ENCODE results near the gene TTC27. TPM values are rescaled to one million over a fixed set of nuclear protein-coding genes. Genes with fewer than 3 reads are reported as not detected.
A peak's percentile ranks its signal among the peaks of the same experiment; 100 is the strongest.

The TTC27 gene
- total and polyA plus RNA-seq, 2 experiments from 2014 or later, result 8.7 to 10.2 TPM

GRCh38 chr2:32755666-32756065 lies 127.8 kb downstream of the TTC27 start:
- H3K4me1 ChIP-seq (ENCODE audit: low read depth), result peaks cover 11% of the 10 kb centered on the region
- TF ChIP-seq CTCF (IDR thresholded peaks at IDR 0.05; ENCODE audit: low read depth, low read length), result no peak

GRCh38 chr2:32756074-32756727 lies 128.4 kb downstream of the TTC27 start:
- no peak for DNase-seq (ENCODE audit: low read depth in 1 of 2, low spot score in 1 of 2)
- no peak overlapping the region for H3K4me3 ChIP-seq
- no peak overlapping the region for H3K27ac ChIP-seq
- H3K4me1 ChIP-seq (ENCODE audit: low read depth), result peaks cover 11% of the 10 kb centered on the region
- no peaks in the 10 kb centered on the region for H3K9me3 ChIP-seq (ENCODE audit: low read depth)
- TF ChIP-seq CTCF (IDR thresholded peaks at IDR 0.05; ENCODE audit: low read depth, low read length), result no peak
- H3K27me3 ChIP-seq, result no peaks in the 10 kb centered on the region
- no peaks in the 10 kb centered on the region for H3K36me3 ChIP-seq

More at GRCh38 chr2:32755666-32756065, 127.8 kb downstream of the TTC27 start:
- no peak for DNase-seq (ENCODE audit: low read depth in 1 of 2, low spot score in 1 of 2)
- Histone ChIP-seq H3K27ac (no peak overlapping the region), H3K27me3 (no peaks in the 10 kb centered on the region), H3K9me3 (ENCODE audit: low read depth) (no peaks in the 10 kb centered on the region), H3K36me3 (no peaks in the 10 kb centered on the region), H3K4me3 (no peak overlapping the region)

- no peaks in the 10 kb centered on the region for H3K27me3 ChIP-seq
- peaks cover 5% of the 10 kb centered on the region for H3K4me1 ChIP-seq (ENCODE audit: low read depth)
- H3K4me3 ChIP-seq, result no peak overlapping the region
- H3K9me3 ChIP-seq (ENCODE audit: low read depth), result no peaks in the 10 kb centered on the region
- peak in 1 of 2 donors; percentile 34 for DNase-seq (ENCODE audit: low read depth in 1 of 2, low spot score in 1 of 2)
- no peak overlapping the region for H3K27ac ChIP-seq
- H3K36me3 ChIP-seq, result no peaks in the 10 kb centered on the region
- no peak for TF ChIP-seq CTCF (IDR thresholded peaks at IDR 0.05; ENCODE audit: low read depth, low read length)
Observed at GRCh38 chr2:32758232-32758631, 130.4 kb downstream of the TTC27 start.

GRCh38 chr2:32760628-32761027 lies 132.8 kb downstream of the TTC27 start:
- peaks cover 5% of the 10 kb centered on the region for H3K4me1 ChIP-seq (ENCODE audit: low read depth)
- no peak for DNase-seq (ENCODE audit: low read depth in 1 of 2, low spot score in 1 of 2)
- H3K4me3 ChIP-seq, result no peak overlapping the region
- no peak for TF ChIP-seq CTCF (IDR thresholded peaks at IDR 0.05; ENCODE audit: low read depth, low read length)
- no peaks in the 10 kb centered on the region for H3K27me3 ChIP-seq
- no peaks in the 10 kb centered on the region for H3K36me3 ChIP-seq
- H3K27ac ChIP-seq, result no peak overlapping the region
- no peaks in the 10 kb centered on the region for H3K9me3 ChIP-seq (ENCODE audit: low read depth)

GRCh38 chr2:32768387-32769174 lies 140.7 kb downstream of the TTC27 start:
- peak overlapping the region; percentile 48 for H3K27ac ChIP-seq
- peaks cover 43% of the 10 kb centered on the region for H3K4me1 ChIP-seq (ENCODE audit: low read depth)
- TF ChIP-seq CTCF (IDR thresholded peaks at IDR 0.05; ENCODE audit: low read depth, low read length), result no peak
- peak in 1 of 2 donors; percentile 82 for DNase-seq (ENCODE audit: low read depth in 1 of 2, low spot score in 1 of 2)
- no peaks in the 10 kb centered on the region for H3K9me3 ChIP-seq (ENCODE audit: low read depth)
- H3K27me3 ChIP-seq, result no peaks in the 10 kb centered on the region
- H3K4me3 ChIP-seq, result no peak overlapping the region
- H3K36me3 ChIP-seq, result no peaks in the 10 kb centered on the region
